GM12892 (cell line): Measurements from ENCODE around the gene CHPF2.

Source experiments
- DNase-seq: peaks from one replicate; pipeline ENCODE4 v3.0.0; 2011; ENCODE audit not compliant: insufficient read length
- FAIRE-seq: peaks from 2 replicates; lab custom pipeline; 2011; peaks lifted over from hg19 to GRCh38; lab: Jason Lieb, UNC
- POLR2A ChIP-seq: IDR thresholded peaks from 2 replicates; pipeline ENCODE4 v1.6.1; 2011; ENCODE audit warnings: low read depth, low read length, control low read depth
- POLR2AphosphoS5 ChIP-seq: IDR thresholded peaks from 2 replicates; pipeline ENCODE4 v1.6.1; 2011; ENCODE audit warnings: low read depth, low read length, control low read depth
- TAF1 ChIP-seq: IDR thresholded peaks from 2 replicates; pipeline ENCODE4 v1.6.1; 2011; ENCODE audit warnings: low read depth, mild to moderate bottlenecking, control low read depth, low read length, borderline replicate concordance

CHPF2 gene

GRCh38 chr7:151223728-151224127, 8.6 kb upstream of the CHPF2 start:
- TF ChIP-seq POLR2A (no peak), TAF1 (no peak)
- FAIRE-seq (no peak), DNase-seq (no peak)

GRCh38 chr7:151225948-151226510, 6.3 kb upstream of the CHPF2 start:
- DNase-seq: no peak
- TF ChIP-seq POLR2AphosphoS5 (no peak; the same call in 1 of the 2 replicates), TAF1 (no peak)
- no peak for FAIRE-seq

- TF ChIP-seq POLR2A (no peak), TAF1 (no peak), POLR2AphosphoS5 (no peak)
- DNase-seq (no peak), FAIRE-seq (no peak)
Observed at GRCh38 chr7:151226560-151226874, 5.8 kb upstream of the CHPF2 start.

- peak; percentile 91 for FAIRE-seq
- DNase-seq: peak; percentile 99
Observed at GRCh38 chr7:151226875-151227782, 5.2 kb upstream of the CHPF2 start, which contains the start of gene ABCF2. TSS of gene ABCF2 (minus strand) at chr7:151227205. CDS start at chr7:151226458, 747 bp downstream.

GRCh38 chr7:151228024-151228866, 4.0 kb upstream of the CHPF2 start:
- TF ChIP-seq POLR2A (no peak), TAF1 (no peak), POLR2AphosphoS5 (no peak)
- no peak for FAIRE-seq
- DNase-seq: no peak

More at GRCh38 chr7:151226875-151227782, 5.2 kb upstream of the CHPF2 start, which contains the start of gene ABCF2:
- TF ChIP-seq POLR2A: peak; percentile 83
- TF ChIP-seq POLR2AphosphoS5: 0 out of 2 replicates have a peak, but pooled peaks have one; percentile 54
- TF ChIP-seq TAF1: no peak

GRCh38 chr7:151229249-151229648, 3.0 kb upstream of the CHPF2 start:
- TF ChIP-seq POLR2A: no peak
- TF ChIP-seq TAF1: no peak
- TF ChIP-seq POLR2AphosphoS5: no peak
- no peak for FAIRE-seq

GRCh38 chr7:151231080-151231479, 1.2 kb upstream of the CHPF2 start:
- FAIRE-seq (no peak), DNase-seq (no peak)
- TF ChIP-seq POLR2AphosphoS5 (no peak), POLR2A (no peak), TAF1 (no peak)

More at GRCh38 chr7:151229249-151229648, 3.0 kb upstream of the CHPF2 start:
- no peak for DNase-seq

- TF ChIP-seq POLR2AphosphoS5: 0 out of 2 replicates have a peak, but pooled peaks have one; percentile 27
- TF ChIP-seq TAF1: no peak; the same call in 1 of the 2 replicates
- peak; percentile 52; the same call in 1 of the 2 replicates for TF ChIP-seq POLR2A
- DNase-seq: peak; percentile 74
- no peak for FAIRE-seq
Observed at GRCh38 chr7:151232917-151233701, 826 bp downstream of the CHPF2 start.

GRCh38 chr7:151233804-151234203, 1.5 kb downstream of the CHPF2 start:
- DNase-seq: no peak
- TF ChIP-seq POLR2AphosphoS5 (no peak), POLR2A (no peak), TAF1 (no peak)
- no peak for FAIRE-seq

- no peak for DNase-seq
- no peak for FAIRE-seq
Observed at GRCh38 chr7:151235091-151235787, 3.0 kb downstream of the CHPF2 start.

More at GRCh38 chr7:151235091-151235787, 3.0 kb downstream of the CHPF2 start:
- no peak for TF ChIP-seq POLR2A
- no peak for TF ChIP-seq POLR2AphosphoS5
- no peak for TF ChIP-seq TAF1
